T-helper 2 cell treated with Interferon-gamma antibody and Interleukin-4, amounts not matched to agents 100 ng/mL and 5 ng/mL, for 36 hours (primary cell): ENCODE data around the gene LTBP3. TPM values are rescaled to one million over a fixed set of nuclear protein-coding genes. Genes with fewer than 3 reads are reported as not detected.

ENCODE experiments used
- intact Hi-C: fragments of 100-400 bp; cut with micrococcal nuclease; formaldehyde crosslinking; loops from one replicate; pipeline ENCODE4 v1.15.1; 2023
- total RNA-seq: library from RNA; stranded (reverse); gene quantifications from 2 replicates; pipeline ENCODE4 v1.2.3, GENCODE V29; 2022

Gene LTBP3
- total RNA-seq, 1 donor from 2014 or later, result 62.9 TPM

- intact Hi-C loops, result loop anchor here (2.0 kb wide), 1 partner anchor 15 kb away; no protein-coding TSS in a partner anchor
These were observed 2.4 kb downstream of the LTBP3 start for GRCh38 chr11:65555693-65556231.

- intact Hi-C loops, result loop anchor here (2.0 kb wide), 1 partner anchor 14 kb away; no protein-coding TSS in a partner anchor
These were observed 3.2 kb downstream of the LTBP3 start for GRCh38 chr11:65554842-65555430.

DNA sequence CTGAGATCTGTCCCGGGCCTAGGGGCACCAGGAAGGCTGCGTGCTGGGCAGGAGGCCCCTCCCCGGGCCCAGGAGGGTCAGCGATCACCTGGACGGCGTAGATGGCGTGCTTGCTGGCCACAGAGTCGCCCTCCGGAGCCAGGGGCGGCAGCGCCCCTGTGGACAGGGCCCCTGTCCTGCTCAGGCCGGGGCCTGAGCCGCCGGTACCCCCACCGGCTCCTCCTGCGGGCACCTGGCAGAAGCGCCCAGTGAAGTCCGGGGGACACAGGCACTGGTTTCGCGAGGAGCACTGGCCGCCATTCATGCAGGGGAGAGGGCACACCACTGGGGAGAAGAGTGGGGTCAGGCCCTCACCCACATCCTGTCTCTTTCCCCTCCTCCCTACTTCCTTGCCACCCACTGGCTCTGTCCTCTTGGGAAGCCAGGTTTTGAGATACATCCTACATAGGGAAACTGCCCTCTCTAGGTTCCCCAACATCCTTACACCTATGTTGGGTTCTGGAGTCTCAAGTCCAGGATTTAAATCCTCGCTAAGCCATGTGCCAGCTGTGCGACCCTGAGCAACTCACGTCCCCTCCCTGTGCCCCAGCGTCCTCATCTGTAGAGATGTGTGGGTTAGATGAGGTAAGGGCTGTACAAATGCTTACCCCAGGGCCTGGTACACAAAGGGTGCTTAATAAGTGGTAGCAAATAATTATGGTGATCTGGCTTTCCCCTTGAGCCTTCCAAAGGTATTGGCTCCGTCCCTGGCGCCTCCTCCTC lies 3.9 kb downstream of the LTBP3 start:
- intact Hi-C loops, result loop anchor here (2.0 kb wide), 1 partner anchor 13 kb away; no protein-coding TSS in a partner anchor

GRCh38 chr11:65553301-65554001 lies 4.7 kb downstream of the LTBP3 start:
- intact Hi-C loops, result loop anchor here (2.0 kb wide), 2 partner anchors 13 to 17 kb away; partner anchors contain the start of gene ZNRD2

- intact Hi-C loops, result loop anchor here (2.0 kb wide), 1 partner anchor 18 kb away; the partner anchor contains the start of gene ZNRD2
These were observed 5.7 kb downstream of the LTBP3 start for GRCh38 chr11:65552388-65552951.

- intact Hi-C loops, result loop anchor here (2.0 kb wide), 1 partner anchor 19 kb away; the partner anchor contains the start of gene ZNRD2
These were observed 6.4 kb downstream of the LTBP3 start for GRCh38 chr11:65551572-65552387.

GRCh38 chr11:65549096-65549495 lies 9.1 kb downstream of the LTBP3 start:
- intact Hi-C loops, result no loop called here

GRCh38 chr11:65548395-65548794 lies 9.8 kb downstream of the LTBP3 start:
- intact Hi-C loops, result no loop called here

GRCh38 chr11:65547446-65548125 lies 10.6 kb downstream of the LTBP3 start:
- intact Hi-C loops, result no loop called here

DNA sequence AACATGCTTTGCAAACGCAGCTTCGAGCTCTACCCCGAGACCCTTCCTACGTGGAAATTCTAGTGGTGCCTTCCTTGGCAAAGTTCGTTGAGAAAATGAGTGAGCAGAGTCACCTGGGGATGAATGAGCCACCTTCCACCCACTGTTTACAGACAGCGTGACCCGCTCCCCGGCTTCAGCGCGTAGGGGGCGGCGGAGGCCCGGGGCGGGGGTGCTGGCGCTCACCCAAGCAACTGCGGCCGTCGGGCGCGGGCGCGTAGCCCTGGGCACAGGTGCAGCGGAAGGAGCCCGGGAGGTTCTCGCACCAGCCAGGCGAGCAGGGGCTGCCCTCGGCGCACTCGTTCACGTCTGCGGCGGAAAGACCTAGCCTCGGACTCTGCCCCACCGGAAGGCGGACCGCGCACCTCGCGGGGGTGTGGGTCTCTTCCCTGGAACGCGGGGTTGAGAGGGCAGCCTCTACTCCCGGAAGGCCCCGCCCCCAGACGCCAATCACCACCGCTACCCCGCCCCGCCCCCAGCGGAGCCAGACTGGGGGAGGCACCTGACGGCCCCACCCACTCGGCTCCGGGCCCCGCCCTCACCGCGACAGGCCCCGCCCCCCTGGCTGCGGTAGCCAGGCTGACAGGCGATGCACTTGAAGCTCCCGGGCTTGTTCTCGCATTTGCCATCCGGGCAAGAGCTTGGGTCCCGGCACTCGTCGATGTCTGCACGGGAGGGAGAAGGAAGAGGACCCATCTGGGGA lies 11.8 kb downstream of the LTBP3 start:
- intact Hi-C loops, result no loop called here

DNA sequence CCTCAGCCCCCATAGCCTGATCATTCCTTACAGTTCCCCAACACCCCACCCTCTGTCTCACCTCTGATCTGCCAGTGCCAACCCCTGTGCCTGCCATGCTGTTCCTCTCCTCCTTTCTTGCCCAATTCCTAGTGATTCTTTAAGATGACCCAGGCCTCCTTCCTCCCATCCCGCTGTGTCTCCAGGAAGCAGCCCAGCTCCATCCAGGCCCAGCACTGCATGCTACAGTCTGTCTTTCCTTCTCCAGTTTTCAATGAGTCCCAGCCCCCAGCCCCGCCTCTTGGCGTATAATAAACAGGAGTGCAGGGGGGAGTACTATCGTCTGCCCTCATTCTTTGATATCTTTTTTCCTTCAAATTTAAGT lies 12.3 kb downstream of the LTBP3 start:
- intact Hi-C loops, result no loop called here

DNA sequence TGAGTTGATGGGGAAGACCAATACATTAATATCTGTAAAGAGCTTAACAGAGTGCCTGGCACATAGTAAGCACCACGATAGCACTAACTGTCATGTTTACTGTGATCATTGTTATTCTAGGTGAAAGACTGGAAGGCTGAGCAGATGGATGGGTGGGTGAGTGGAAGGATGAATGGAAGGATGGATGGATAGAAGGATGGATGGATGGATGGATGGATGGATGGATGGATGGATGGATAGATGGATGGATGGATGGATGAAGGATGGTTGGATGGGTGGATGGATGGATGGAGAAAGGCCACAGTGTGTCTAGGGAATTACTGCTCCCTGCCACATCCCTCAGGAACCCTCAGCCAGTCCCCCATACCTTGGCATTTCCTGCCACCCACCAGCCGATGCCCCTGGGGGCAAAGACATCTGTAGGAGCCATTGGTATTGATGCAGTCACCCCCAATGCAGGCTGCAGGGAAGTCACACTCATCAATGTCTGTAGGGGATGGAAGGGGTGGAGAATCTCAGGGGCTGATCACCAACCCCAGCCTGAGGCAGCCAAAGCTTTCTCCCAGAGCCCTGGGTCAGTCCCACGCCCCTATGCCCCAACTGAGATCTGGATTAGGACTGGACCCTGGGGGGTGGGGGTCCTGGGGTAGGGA lies 15.3 kb downstream of the LTBP3 start:
- intact Hi-C loops, result no loop called here

DNA sequence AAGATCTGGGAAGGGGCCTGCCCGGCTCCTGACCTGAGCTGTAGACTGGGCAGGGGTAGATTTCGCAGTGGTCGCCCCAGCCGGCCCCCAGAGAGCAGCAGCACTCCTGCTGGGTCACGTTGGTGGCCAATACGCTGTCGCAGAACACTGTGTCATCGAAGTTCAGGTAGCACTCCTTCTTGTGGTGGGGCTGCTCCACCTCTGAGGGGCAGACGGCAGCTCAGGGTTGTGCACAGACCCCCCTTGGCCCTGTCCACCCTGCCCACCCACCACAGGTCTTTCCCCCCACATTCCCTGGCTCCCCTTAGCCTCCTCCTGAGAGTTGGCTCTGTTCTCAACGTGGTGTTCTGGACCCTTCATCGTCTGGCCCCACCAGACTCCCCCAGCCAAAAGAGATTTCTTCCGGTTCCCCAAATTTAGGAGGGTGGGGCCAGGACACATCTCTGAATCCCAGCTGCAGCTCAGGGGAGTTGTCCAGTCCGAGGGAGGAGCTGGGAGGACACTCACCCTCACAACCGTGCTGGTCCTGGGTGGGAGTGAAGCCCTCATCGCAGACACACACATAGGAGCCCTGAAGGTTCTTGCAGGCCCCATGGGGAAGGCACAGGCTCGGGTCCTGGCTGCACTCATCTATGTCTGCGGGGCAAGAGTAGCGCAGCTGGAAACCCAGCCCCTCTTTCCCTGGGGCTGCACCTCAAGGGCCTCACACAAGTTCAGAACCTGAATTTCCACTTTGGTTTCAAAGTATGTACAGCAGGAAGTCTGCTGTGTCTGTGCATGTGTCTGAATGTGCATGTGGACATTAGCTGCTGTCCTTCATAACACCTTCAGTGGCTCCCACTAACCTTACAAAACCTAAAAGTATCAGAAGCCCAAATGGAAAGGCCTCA lies 16.8 kb downstream of the LTBP3 start:
- intact Hi-C loops, result loop anchor here (2.0 kb wide), 2 partner anchors 13 to 17 kb away; partner anchors contain the start of gene SCYL1

GRCh38 chr11:65540290-65541092 lies 17.7 kb downstream of the LTBP3 start:
- intact Hi-C loops, result loop anchor here (1.0 to 2.0 kb wide), 5 partner anchors 14 to 75 kb away; partner anchors contain the start of genes PCNX3, SCYL1 and ZNRD2

DNA sequence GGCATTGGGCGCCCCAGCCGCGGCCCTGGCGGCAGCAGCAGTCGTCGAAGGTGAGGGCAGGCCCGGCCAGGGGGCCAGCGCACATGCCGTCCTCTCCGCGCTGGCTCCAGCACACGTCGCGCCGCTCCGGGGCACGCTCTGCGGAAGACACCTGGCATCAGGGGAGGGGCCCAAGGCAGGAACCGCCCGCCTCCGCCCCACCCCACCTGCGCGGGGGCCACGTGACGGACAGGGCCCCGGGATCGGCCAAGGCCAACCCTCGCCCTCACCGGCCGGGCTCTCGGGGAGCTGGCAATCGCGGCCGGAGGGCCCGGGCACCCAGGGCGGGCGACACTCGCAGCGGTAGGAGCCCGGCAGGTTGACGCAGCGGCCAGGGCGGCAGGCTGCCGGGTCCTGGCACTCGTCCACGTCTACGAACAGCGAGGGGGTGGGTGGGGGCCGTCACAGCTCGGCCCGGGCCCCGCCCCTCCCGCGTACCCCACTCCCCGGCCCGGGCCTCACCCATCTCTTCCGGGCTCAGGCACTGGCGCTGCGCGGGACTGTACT lies 18.3 kb downstream of the LTBP3 start:
- intact Hi-C loops, result loop anchor here (1.0 to 2.0 kb wide), 5 partner anchors 15 to 75 kb away; partner anchors contain the start of genes PCNX3, SCYL1 and ZNRD2
